SK-N-SH treated with all-trans-retinoic acid at 6 μM for 48 hours (cell line): ENCODE data around the gene GFPT2.

Source experiments
- ATAC-seq: fragments of 200-7000 bp; cut with Tn5 transposase; 3 replicates; pipeline ENCODE4 v1.9.1; 2020; ENCODE audit warnings: mild to moderate bottlenecking, moderate library complexity
- ARNTL ChIP-seq: fragments of 450-650 bp; formaldehyde crosslinking; IDR thresholded peaks from 2 replicates; pipeline ENCODE4 v1.5.0; 2020; ENCODE audit warnings: low read depth, mild to moderate bottlenecking, moderate library complexity, borderline replicate concordance
- BACH2 ChIP-seq: fragments of 250-450 bp; sonication (Bioruptor Pico); IDR thresholded peaks from 2 replicates; pipeline ENCODE4 v1.9.0; 2021; ENCODE audit warnings: mild to moderate bottlenecking, borderline replicate concordance
- CSDC2 ChIP-seq: fragments of 250-450 bp; sonication (Bioruptor Pico); IDR thresholded peaks from 2 replicates; pipeline ENCODE4 v1.5.0; 2020; ENCODE audit warnings: mild to moderate bottlenecking, moderate library complexity
- ESRRG ChIP-seq: fragments of 250-450 bp; sonication (Bioruptor Pico); IDR thresholded peaks from 2 replicates; pipeline ENCODE4 v1.6.1; 2021; ENCODE audit warnings: mild to moderate bottlenecking
- GLIS3 ChIP-seq: fragments of 250-450 bp; sonication (Bioruptor Pico); IDR thresholded peaks from 2 replicates; pipeline ENCODE4 v1.5.0; 2020; ENCODE audit warnings: mild to moderate bottlenecking, moderate library complexity
- ISL1 ChIP-seq: fragments of 250-450 bp; sonication (Bioruptor Pico); IDR thresholded peaks from 2 replicates; pipeline ENCODE4 v2.1.2; 2022; ENCODE audit warnings: mild to moderate bottlenecking, moderate library complexity
- PATZ1 ChIP-seq: fragments of 250-450 bp; sonication (Bioruptor Pico); IDR thresholded peaks from 2 replicates; pipeline ENCODE4 v1.8.0; 2020; ENCODE audit warnings: mild to moderate bottlenecking, moderate library complexity, borderline replicate concordance
- PPARA ChIP-seq: fragments of 250-450 bp; sonication (Bioruptor Pico); IDR thresholded peaks from 2 replicates; pipeline ENCODE4 v1.5.0; 2020; ENCODE audit warnings: mild to moderate bottlenecking, borderline replicate concordance
- RARB ChIP-seq: fragments of 250-450 bp; sonication (Bioruptor Pico); IDR thresholded peaks from 2 replicates; pipeline ENCODE4 v1.8.0; 2021; ENCODE audit warnings: mild to moderate bottlenecking, moderate library complexity
- SNAI2 ChIP-seq: fragments of 250-450 bp; sonication (Bioruptor Pico); IDR thresholded peaks from 2 replicates; pipeline ENCODE4 v1.5.0; 2020; ENCODE audit warnings: mild to moderate bottlenecking, moderate library complexity
- TCF4 ChIP-seq: fragments of 250-450 bp; sonication (Bioruptor Pico); IDR thresholded peaks from 2 replicates; pipeline ENCODE4 v1.8.0; 2021; ENCODE audit warnings: mild to moderate bottlenecking, moderate library complexity, borderline replicate concordance
- TOX ChIP-seq: fragments of 250-450 bp; sonication (Bioruptor Pico); IDR thresholded peaks from 2 replicates; pipeline ENCODE4 v1.8.0; 2021; ENCODE audit warnings: mild to moderate bottlenecking, moderate library complexity, borderline replicate concordance
- ZC3H10 ChIP-seq: fragments of 250-450 bp; sonication (Bioruptor Pico); IDR thresholded peaks from 2 replicates; pipeline ENCODE4 v1.5.1; 2021; ENCODE audit warnings: mild to moderate bottlenecking, moderate library complexity
- ZFP3 ChIP-seq: fragments of 250-450 bp; sonication (Bioruptor Pico); IDR thresholded peaks from 2 replicates; pipeline ENCODE4 v1.5.0; 2020; ENCODE audit warnings: mild to moderate bottlenecking, moderate library complexity
- ZFP30 ChIP-seq: fragments of 450-650 bp; formaldehyde crosslinking; IDR thresholded peaks from 2 replicates; pipeline ENCODE4 v1.5.0; 2022; ENCODE audit warnings: mild to moderate bottlenecking, moderate library complexity
- ZNF565 ChIP-seq: fragments of 450-650 bp; formaldehyde crosslinking; conservative IDR thresholded peaks from 2 replicates; pipeline ENCODE4 v1.5.0; 2020; ENCODE audit warnings: low read depth, mild to moderate bottlenecking, moderate library complexity
- ZNF70 ChIP-seq: fragments of 450-650 bp; formaldehyde crosslinking; IDR thresholded peaks from 2 replicates; pipeline ENCODE4 v1.5.0; 2020; ENCODE audit warnings: mild to moderate bottlenecking, moderate library complexity
- ZNF8 ChIP-seq: fragments of 450-650 bp; formaldehyde crosslinking; IDR thresholded peaks from 2 replicates; pipeline ENCODE4 v1.5.0; 2020; ENCODE audit warnings: mild to moderate bottlenecking, moderate library complexity
- TF ChIP-seq, protein P1 (sequence below): fragments of 250-450 bp; sonication (Bioruptor Pico); IDR thresholded peaks from 2 replicates; pipeline ENCODE4 v1.5.1; 2020; ENCODE audit warnings: low read depth, mild to moderate bottlenecking, moderate library complexity
- TF ChIP-seq, protein P2 (sequence below): fragments of 250-450 bp; sonication (Bioruptor Pico); IDR thresholded peaks from 2 replicates; pipeline ENCODE4 v1.8.0; 2021; ENCODE audit warnings: low read depth, mild to moderate bottlenecking, moderate library complexity, borderline replicate concordance
- TF ChIP-seq, protein P3 (sequence below): fragments of 250-450 bp; sonication (Bioruptor Pico); IDR thresholded peaks from 2 replicates; pipeline ENCODE4 v1.5.0; 2020; ENCODE audit warnings: mild to moderate bottlenecking, moderate library complexity
- TF ChIP-seq, protein P4 (sequence below): fragments of 250-450 bp; sonication (Bioruptor Pico); IDR thresholded peaks from 2 replicates; pipeline ENCODE4 v1.5.1; 2021; ENCODE audit warnings: mild to moderate bottlenecking, moderate library complexity

Gene GFPT2

GRCh38 chr5:180360078-180360957 is 7.2 kb upstream of the GFPT2 start:
- ATAC-seq: no peak

GRCh38 chr5:180358694-180359093 is 5.6 kb upstream of the GFPT2 start:
- no peak for ATAC-seq
- TF ChIP-seq, protein P1, sequence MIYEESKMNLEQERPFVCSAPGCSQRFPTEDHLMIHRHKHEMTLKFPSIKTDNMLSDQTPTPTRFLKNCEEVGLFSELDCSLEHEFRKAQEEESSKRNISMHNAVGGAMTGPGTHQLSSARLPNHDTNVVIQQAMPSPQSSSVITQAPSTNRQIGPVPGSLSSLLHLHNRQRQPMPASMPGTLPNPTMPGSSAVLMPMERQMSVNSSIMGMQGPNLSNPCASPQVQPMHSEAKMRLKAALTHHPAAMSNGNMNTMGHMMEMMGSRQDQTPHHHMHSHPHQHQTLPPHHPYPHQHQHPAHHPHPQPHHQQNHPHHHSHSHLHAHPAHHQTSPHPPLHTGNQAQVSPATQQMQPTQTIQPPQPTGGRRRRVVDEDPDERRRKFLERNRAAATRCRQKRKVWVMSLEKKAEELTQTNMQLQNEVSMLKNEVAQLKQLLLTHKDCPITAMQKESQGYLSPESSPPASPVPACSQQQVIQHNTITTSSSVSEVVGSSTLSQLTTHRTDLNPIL: no peak
- TF ChIP-seq RARB (CRISPR knock-in tag): no peak
- no peak for TF ChIP-seq PPARA (CRISPR knock-in tag)
- TF ChIP-seq ZFP30 (CRISPR knock-in tag): no peak
- no peak for TF ChIP-seq TCF4 (CRISPR knock-in tag)
- no peak for TF ChIP-seq BACH2
- no peak for TF ChIP-seq PATZ1
- no peak for TF ChIP-seq ZFP3 (CRISPR knock-in tag)
- TF ChIP-seq ZNF565 (CRISPR knock-in tag): no peak
- TF ChIP-seq ZC3H10 (CRISPR knock-in tag): no peak
- no peak for TF ChIP-seq ZNF70
- no peak for TF ChIP-seq CSDC2 (CRISPR knock-in tag)

More at GRCh38 chr5:180360078-180360957, 7.2 kb upstream of the GFPT2 start:
- TF ChIP-seq CSDC2 (CRISPR knock-in tag) (no peak), TCF4 (CRISPR knock-in tag) (no peak), ZNF8 (no peak), ESRRG (CRISPR knock-in tag) (no peak), ISL1 (no peak), ZNF70 (no peak), PPARA (CRISPR knock-in tag) (no peak), GLIS3 (no peak), ZFP30 (CRISPR knock-in tag) (no peak), ZC3H10 (CRISPR knock-in tag) (no peak), PATZ1 (no peak), TOX (CRISPR knock-in tag) (no peak), ZFP3 (CRISPR knock-in tag) (no peak), ZNF565 (CRISPR knock-in tag) (no peak), SNAI2 (CRISPR knock-in tag) (no peak), ARNTL (no peak), RARB (CRISPR knock-in tag) (no peak)
- TF ChIP-seq, protein P2, sequence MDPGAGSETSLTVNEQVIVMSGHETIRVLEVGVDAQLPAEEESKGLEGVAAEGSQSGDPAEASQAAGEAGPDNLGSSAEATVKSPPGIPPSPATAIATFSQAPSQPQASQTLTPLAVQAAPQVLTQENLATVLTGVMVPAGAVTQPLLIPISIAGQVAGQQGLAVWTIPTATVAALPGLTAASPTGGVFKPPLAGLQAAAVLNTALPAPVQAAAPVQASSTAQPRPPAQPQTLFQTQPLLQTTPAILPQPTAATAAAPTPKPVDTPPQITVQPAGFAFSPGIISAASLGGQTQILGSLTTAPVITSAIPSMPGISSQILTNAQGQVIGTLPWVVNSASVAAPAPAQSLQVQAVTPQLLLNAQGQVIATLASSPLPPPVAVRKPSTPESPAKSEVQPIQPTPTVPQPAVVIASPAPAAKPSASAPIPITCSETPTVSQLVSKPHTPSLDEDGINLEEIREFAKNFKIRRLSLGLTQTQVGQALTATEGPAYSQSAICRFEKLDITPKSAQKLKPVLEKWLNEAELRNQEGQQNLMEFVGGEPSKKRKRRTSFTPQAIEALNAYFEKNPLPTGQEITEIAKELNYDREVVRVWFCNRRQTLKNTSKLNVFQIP (CRISPR knock-in tag): no peak
- TF ChIP-seq, protein P3, sequence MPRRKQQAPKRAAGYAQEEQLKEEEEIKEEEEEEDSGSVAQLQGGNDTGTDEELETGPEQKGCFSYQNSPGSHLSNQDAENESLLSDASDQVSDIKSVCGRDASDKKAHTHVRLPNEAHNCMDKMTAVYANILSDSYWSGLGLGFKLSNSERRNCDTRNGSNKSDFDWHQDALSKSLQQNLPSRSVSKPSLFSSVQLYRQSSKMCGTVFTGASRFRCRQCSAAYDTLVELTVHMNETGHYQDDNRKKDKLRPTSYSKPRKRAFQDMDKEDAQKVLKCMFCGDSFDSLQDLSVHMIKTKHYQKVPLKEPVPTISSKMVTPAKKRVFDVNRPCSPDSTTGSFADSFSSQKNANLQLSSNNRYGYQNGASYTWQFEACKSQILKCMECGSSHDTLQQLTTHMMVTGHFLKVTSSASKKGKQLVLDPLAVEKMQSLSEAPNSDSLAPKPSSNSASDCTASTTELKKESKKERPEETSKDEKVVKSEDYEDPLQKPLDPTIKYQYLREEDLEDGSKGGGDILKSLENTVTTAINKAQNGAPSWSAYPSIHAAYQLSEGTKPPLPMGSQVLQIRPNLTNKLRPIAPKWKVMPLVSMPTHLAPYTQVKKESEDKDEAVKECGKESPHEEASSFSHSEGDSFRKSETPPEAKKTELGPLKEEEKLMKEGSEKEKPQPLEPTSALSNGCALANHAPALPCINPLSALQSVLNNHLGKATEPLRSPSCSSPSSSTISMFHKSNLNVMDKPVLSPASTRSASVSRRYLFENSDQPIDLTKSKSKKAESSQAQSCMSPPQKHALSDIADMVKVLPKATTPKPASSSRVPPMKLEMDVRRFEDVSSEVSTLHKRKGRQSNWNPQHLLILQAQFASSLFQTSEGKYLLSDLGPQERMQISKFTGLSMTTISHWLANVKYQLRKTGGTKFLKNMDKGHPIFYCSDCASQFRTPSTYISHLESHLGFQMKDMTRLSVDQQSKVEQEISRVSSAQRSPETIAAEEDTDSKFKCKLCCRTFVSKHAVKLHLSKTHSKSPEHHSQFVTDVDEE (CRISPR knock-in tag): no peak
- TF ChIP-seq, protein P4, sequence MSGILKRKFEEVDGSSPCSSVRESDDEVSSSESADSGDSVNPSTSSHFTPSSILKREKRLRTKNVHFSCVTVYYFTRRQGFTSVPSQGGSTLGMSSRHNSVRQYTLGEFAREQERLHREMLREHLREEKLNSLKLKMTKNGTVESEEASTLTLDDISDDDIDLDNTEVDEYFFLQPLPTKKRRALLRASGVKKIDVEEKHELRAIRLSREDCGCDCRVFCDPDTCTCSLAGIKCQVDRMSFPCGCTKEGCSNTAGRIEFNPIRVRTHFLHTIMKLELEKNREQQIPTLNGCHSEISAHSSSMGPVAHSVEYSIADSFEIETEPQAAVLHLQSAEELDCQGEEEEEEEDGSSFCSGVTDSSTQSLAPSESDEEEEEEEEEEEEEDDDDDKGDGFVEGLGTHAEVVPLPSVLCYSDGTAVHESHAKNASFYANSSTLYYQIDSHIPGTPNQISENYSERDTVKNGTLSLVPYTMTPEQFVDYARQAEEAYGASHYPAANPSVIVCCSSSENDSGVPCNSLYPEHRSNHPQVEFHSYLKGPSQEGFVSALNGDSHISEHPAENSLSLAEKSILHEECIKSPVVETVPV (CRISPR knock-in tag): no peak
